Subcutaneous abdominal adipose tissue (tissue), 5 donors: ENCODE results near the gene ZFP36L2.

Experiments
- H3K27ac ChIP-seq: one replicate; pipeline ENCODE4 v1.7.0; 2013; ENCODE audit warnings: low read depth, mild to moderate bottlenecking, inconsistent platforms, low read length, moderate library complexity
- H3K27me3 ChIP-seq, 5 donors: one replicate each; pipeline ENCODE4 v1.7.0; 2013; ENCODE audit warnings: low read length in 5 of 5, inconsistent platforms in 1 of 5; ENCODE audit not compliant: control insufficient read depth in 5 of 5, insufficient read depth in 4 of 5
- H3K36me3 ChIP-seq, 5 donors: one replicate each; pipeline ENCODE4 v1.7.0; 2013; ENCODE audit warnings: low read length in 5 of 5; ENCODE audit not compliant: control insufficient read depth in 5 of 5, insufficient read depth in 5 of 5
- H3K4me1 ChIP-seq, 5 donors: one replicate each; pipeline ENCODE4 v1.7.0; 2013; ENCODE audit warnings: low read length in 5 of 5, mild to moderate bottlenecking in 3 of 5, moderate library complexity in 1 of 5; ENCODE audit not compliant: control insufficient read depth in 5 of 5, insufficient read depth in 5 of 5
- H3K4me3 ChIP-seq, 5 donors: one replicate each; pipeline ENCODE4 v1.7.0; 2013; ENCODE audit warnings: low read length in 5 of 5, low read depth in 1 of 5
- H3K9ac ChIP-seq, 5 donors: one replicate each; pipeline ENCODE4 v1.7.0; 2013; ENCODE audit warnings: low read length in 5 of 5, mild to moderate bottlenecking in 4 of 5, moderate library complexity in 3 of 5
- H3K9me3 ChIP-seq, 5 donors: one replicate each; pipeline ENCODE4 v1.7.0; 2013; ENCODE audit warnings: low read length in 5 of 5; ENCODE audit not compliant: control insufficient read depth in 5 of 5
- donor health status: healthy.
- donor health status: healthy.
- donor health status: healthy.
- donor health status: healthy.
- donor health status: healthy.

The ZFP36L2 gene

GRCh38 chr2:43199492-43200488 is 26.6 kb downstream of the ZFP36L2 start:
- no peak overlapping the region for H3K27ac ChIP-seq
- no peak overlapping the region for H3K9ac ChIP-seq

GRCh38 chr2:43198263-43198662 is 28.1 kb downstream of the ZFP36L2 start:
- H3K9ac ChIP-seq: no peak overlapping the region
- no peak overlapping the region for H3K4me3 ChIP-seq
- H3K4me1 ChIP-seq: no peaks in the 10 kb centered on the region

More at GRCh38 chr2:43199492-43200488, 26.6 kb downstream of the ZFP36L2 start:
- no peak overlapping the region for H3K4me3 ChIP-seq
- H3K9me3 ChIP-seq: no peaks in the 10 kb centered on the region
- no peaks in the 10 kb centered on the region for H3K36me3 ChIP-seq
- H3K4me1 ChIP-seq: no peaks in the 10 kb centered on the region
- H3K27me3 ChIP-seq: no peaks in the 10 kb centered on the region

DNA sequence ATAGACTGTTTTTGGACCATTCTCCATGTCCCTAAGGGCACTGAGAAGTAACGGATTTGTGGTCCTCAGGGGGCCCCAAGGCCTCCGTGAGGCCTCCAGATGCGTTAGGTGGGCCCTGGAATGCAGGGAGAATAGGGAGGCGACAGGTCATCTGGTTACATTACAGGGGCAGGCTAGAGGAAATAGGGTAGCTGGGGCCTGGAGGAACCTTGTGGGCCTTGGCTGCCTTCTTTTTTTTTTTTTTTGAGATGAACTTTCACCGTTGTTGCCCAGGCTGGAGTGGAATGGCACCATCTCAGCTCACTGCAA is 28.9 kb downstream of the ZFP36L2 start:
- Histone ChIP-seq H3K9me3 (no peaks in the 10 kb centered on the region), H3K9ac (no peak overlapping the region), H3K27me3 (no peaks in the 10 kb centered on the region), H3K36me3 (no peaks in the 10 kb centered on the region), H3K4me1 (no peaks in the 10 kb centered on the region), H3K27ac (no peak overlapping the region), H3K4me3 (no peak overlapping the region)

More at GRCh38 chr2:43198263-43198662, 28.1 kb downstream of the ZFP36L2 start:
- no peaks in the 10 kb centered on the region for H3K36me3 ChIP-seq
- no peaks in the 10 kb centered on the region for H3K27me3 ChIP-seq
- H3K27ac ChIP-seq: no peak overlapping the region
- no peaks in the 10 kb centered on the region for H3K9me3 ChIP-seq

GRCh38 chr2:43196768-43197587 is 29.4 kb downstream of the ZFP36L2 start:
- H3K27ac ChIP-seq: no peak overlapping the region
- H3K9ac ChIP-seq: no peak overlapping the region
- H3K9me3 ChIP-seq: no peaks in the 10 kb centered on the region
- H3K4me1 ChIP-seq: no peaks in the 10 kb centered on the region
- H3K36me3 ChIP-seq: no peaks in the 10 kb centered on the region
- H3K4me3 ChIP-seq: no peak overlapping the region
- H3K27me3 ChIP-seq: no peaks in the 10 kb centered on the region

- peak overlapping the region in 1 of 5 donors; percentile 12 for H3K9ac ChIP-seq
- no peaks in the 10 kb centered on the region for H3K4me1 ChIP-seq
- H3K4me3 ChIP-seq: no peak overlapping the region
- H3K27me3 ChIP-seq: no peaks in the 10 kb centered on the region
- no peaks in the 10 kb centered on the region for H3K9me3 ChIP-seq
- no peak overlapping the region for H3K27ac ChIP-seq
- H3K36me3 ChIP-seq: no peaks in the 10 kb centered on the region
Measured at GRCh38 chr2:43194121-43194869, 32.1 kb downstream of the ZFP36L2 start.

DNA sequence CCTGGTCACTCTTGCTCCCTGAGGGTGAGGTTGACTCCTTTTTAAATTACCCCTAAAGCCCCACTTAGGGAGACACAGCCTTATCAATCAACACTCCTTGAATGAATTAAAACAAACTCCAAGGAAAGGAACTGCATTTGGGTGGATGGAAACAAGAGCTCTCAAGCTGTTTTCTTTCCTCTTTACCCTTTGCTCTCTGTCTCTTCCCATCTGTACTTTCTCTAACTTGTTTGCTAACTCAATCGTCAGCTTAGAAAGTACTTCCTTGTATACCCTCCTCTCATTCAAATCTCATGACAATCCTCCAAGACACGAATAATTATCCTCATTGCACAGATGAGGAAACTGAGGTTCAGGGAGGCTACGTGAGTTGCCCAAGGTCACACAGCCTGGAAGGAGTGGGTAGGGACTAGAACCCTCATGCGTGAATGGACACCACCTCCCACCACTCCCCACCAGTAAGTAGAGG is 32.7 kb downstream of the ZFP36L2 start:
- Histone ChIP-seq H3K27ac (no peak overlapping the region), H3K9ac (peak overlapping the region in 1 of 5 donors; percentile 12), H3K4me3 (no peak overlapping the region), H3K4me1 (no peaks in the 10 kb centered on the region), H3K27me3 (no peaks in the 10 kb centered on the region), H3K9me3 (no peaks in the 10 kb centered on the region), H3K36me3 (no peaks in the 10 kb centered on the region)

DNA sequence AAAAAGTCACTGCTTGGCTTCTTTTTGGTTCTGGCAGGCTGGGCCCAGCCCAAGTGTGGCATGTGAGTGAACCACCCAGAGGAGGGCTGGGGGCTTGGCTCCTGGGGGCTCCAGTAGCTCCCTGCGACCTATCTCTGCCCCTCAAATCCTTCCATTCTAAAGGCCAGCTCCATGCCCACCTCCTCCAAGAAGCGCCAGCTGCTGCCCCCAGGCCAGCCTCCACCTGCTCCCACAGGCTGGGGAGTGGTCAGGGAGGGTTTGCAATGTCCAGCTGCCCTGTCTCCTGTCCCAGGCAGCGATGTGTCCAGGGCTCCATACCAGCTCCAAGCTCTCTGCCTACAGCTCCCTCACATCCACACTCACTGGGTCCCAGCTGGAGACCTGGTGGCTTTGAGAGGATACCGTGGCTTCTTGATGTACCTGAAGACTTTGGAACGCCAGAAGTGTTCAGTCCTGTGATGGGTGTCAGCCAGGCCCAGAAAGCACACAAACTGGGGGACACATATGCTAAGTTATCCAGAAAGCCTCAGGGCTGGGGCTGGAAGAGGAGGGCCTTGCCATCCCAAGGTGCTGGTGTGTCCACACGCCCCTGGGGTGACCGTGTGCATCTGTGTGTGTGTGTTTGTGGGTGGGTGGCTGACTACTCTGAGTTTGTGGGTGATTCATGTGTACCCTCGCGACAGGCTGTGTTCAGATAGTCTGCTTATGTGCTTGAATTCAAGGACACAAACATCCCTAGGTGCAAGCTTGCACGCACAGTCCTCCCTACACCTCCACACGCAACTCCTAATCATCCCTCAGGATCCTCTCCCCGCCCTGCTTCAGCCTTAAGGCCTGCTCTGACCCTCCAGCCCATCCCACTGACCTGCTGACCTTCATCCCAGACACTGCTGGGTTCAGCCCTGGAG is 33.4 kb downstream of the ZFP36L2 start:
- Histone ChIP-seq H3K4me1 (no peaks in the 10 kb centered on the region), H3K9me3 (no peaks in the 10 kb centered on the region), H3K4me3 (no peak overlapping the region), H3K36me3 (no peaks in the 10 kb centered on the region), H3K27me3 (no peaks in the 10 kb centered on the region), H3K9ac (no peak overlapping the region), H3K27ac (no peak overlapping the region)

GRCh38 chr2:43191947-43192516 is 34.4 kb downstream of the ZFP36L2 start:
- H3K4me3 ChIP-seq: no peak overlapping the region
- H3K27ac ChIP-seq: no peak overlapping the region
- no peak overlapping the region for H3K9ac ChIP-seq
- no peaks in the 10 kb centered on the region for H3K27me3 ChIP-seq
- H3K4me1 ChIP-seq: peaks cover 0 to 3% (median 2%) of the 10 kb centered on the region in 5 donors
- no peaks in the 10 kb centered on the region for H3K9me3 ChIP-seq
- H3K36me3 ChIP-seq: no peaks in the 10 kb centered on the region
